ENCODE data around the gene POLE.

The POLE gene

GRCh38 chr12:132583736-132584135 lies 103.4 kb downstream of the POLE start:
- TF ChIP-seq TAF1 (IDR thresholded peaks at IDR 0.05; ENCODE audit: borderline replicate concordance, low read depth, low read length) = no peak
- TF ChIP-seq POLR2A (IDR thresholded peaks at IDR 0.05; ENCODE audit: low read depth, low read length) = no peak
- no peak for TF ChIP-seq POLR2AphosphoS5 (IDR thresholded peaks at IDR 0.05; ENCODE audit: low read depth, low read length)
- FAIRE-seq = no peak
- no peak for DNase-seq (ENCODE audit: insufficient read length)

DNA sequence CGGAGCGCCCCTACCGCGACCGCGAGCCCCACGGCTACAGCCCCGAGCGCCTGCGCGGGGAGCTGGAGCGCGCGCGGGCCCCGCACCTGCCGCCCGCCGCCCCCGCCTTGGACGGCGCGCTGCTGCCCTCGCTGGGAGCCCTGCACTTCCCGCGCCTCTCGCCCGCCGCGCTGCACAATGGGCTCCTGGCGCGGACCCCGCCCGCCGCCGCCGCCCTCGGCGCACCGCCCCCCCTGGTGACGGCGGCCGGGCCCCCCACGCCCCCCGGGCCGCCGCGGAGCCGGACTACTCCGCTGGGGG lies 103.8 kb downstream of the POLE start:
- TF ChIP-seq POLR2A (IDR thresholded peaks at IDR 0.05; ENCODE audit: low read depth, low read length) (no peak), POLR2AphosphoS5 (IDR thresholded peaks at IDR 0.05; ENCODE audit: low read depth, low read length) (no peak), TAF1 (IDR thresholded peaks at IDR 0.05; ENCODE audit: borderline replicate concordance, low read depth, low read length) (no peak)
- no peak for FAIRE-seq

GRCh38 chr12:132582582-132583410 lies 104.3 kb downstream of the POLE start:
- DNase-seq (ENCODE audit: insufficient read length) = no peak
- FAIRE-seq = no peak
- TF ChIP-seq POLR2A (IDR thresholded peaks at IDR 0.05; ENCODE audit: low read depth, low read length) (no peak), TAF1 (IDR thresholded peaks at IDR 0.05; ENCODE audit: borderline replicate concordance, low read depth, low read length) (no peak), POLR2AphosphoS5 (IDR thresholded peaks at IDR 0.05; ENCODE audit: low read depth, low read length) (no peak)

More for the DNA sequence above, 103.8 kb downstream of the POLE start:
- DNase-seq (ENCODE audit: insufficient read length) = no peak

DNA sequence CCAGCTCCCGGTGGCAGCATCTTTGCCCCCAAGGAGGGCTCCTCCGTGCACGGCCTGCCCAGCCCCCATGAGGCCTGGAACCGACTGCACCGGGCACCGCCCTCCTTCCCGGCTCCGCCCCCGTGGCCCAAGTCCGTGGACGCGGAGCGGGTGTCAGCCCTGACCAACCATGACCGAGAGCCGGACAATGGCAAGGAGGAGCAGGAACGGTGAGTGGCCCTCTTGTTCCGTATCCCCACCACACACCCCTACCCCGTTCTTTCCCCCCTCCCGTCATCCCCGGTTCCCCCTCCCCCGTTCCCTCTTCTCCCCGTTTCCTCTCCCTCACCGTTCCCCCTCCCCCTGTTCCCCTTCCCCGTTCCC lies 105.1 kb downstream of the POLE start:
- DNase-seq (ENCODE audit: insufficient read length) (no peak), FAIRE-seq (no peak)
- no peak for TF ChIP-seq POLR2A (IDR thresholded peaks at IDR 0.05; ENCODE audit: low read depth, low read length)
- no peak for TF ChIP-seq TAF1 (IDR thresholded peaks at IDR 0.05; ENCODE audit: borderline replicate concordance, low read depth, low read length)
- no peak for TF ChIP-seq POLR2AphosphoS5 (IDR thresholded peaks at IDR 0.05; ENCODE audit: low read depth, low read length)

DNA sequence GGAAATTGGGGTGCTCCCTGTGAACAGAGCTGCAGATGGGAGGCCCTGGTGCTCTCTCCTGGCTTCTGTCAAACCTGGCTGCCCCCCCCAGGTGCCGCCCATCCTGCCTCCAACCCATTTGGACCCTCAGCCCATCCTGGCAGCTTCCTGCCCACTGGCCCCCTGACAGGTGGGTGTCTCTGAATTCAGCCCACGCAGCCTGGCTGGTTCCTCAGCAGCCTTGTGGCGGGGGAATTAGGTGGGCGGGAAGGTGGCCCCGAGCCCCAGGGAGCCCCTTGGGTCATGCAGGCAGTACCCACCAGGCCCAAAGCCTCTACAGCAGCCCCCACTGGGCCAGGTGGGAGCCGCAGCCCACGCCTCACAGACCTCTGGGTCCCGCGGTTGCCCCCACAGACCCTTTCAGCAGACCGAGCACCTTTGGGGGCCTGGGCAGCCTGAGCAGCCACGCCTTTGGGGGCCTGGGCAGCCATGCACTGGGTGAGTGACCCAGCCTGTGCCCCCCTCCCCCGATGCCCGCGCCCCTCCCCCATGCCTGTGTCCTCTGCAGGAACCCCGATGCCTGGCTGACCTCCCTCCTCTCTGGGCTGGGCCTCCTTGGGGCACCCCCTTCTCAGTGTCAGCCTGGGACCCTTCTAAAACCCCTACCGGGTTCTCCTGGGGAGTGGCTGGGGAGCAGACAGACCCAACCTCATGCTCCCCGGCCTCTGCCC lies 105.6 kb downstream of the POLE start:
- FAIRE-seq = no peak
- DNase-seq (ENCODE audit: insufficient read length) = no peak
- TF ChIP-seq POLR2AphosphoS5 (IDR thresholded peaks at IDR 0.05; ENCODE audit: low read depth, low read length) (no peak), TAF1 (IDR thresholded peaks at IDR 0.05; ENCODE audit: borderline replicate concordance, low read depth, low read length) (no peak), POLR2A (IDR thresholded peaks at IDR 0.05; ENCODE audit: low read depth, low read length) (no peak)

DNA sequence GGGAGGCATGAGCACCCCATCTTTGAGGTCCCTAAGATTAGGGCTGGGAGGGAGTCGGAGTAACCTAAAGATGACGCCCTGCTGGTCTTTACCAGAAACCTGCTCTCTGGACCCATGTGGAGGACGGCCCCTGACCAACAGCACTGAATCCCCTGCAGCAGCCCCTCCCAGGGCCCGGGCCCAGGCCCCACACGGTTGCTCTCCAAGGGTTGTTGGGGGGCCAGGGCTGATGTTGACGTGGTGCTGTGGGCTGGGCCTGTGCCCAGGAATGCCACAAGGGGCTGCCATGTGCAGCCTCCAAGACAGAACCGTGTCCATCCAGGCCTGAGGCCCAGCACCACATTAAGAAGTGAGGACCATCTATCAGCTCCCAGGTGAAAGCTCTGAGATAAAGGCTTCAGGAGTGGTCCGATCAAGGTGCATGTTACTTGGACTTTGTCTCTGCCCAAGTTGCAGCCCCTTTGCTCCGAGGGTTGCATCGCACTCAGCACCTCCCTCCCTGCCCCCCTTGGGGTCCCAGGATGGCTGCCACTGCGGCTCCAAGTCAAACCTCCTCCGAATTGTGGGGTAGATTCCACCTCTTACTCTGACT lies 106.3 kb downstream of the POLE start:
- TF ChIP-seq POLR2A (IDR thresholded peaks at IDR 0.05; ENCODE audit: low read depth, low read length) (no peak), TAF1 (IDR thresholded peaks at IDR 0.05; ENCODE audit: borderline replicate concordance, low read depth, low read length) (no peak), POLR2AphosphoS5 (IDR thresholded peaks at IDR 0.05; ENCODE audit: low read depth, low read length) (no peak)
- FAIRE-seq = no peak
- DNase-seq (ENCODE audit: insufficient read length) = no peak

DNA sequence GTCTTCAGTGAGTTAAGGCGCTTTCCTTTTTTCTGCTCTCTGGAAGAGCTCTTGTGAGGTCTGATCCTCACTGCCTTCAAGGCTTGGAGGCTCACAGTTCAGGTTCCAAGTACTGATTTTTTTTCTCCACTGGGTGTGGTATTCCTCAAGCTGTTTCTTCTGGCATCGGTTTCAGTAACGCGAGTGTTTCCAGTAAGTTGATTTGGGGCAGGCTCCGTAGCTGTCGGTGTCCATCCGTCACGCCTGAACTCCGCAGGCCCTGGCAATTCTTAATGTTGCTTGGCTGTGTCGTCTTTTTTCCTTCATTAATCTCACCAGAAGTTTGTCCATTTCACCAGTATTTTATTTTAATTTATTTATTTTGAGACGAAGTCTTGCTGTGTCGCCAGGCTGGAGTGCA lies 107.4 kb downstream of the POLE start:
- DNase-seq (ENCODE audit: insufficient read length) (no peak), FAIRE-seq (no peak)
- TF ChIP-seq POLR2AphosphoS5 (IDR thresholded peaks at IDR 0.05; ENCODE audit: low read depth, low read length) (no peak), POLR2A (IDR thresholded peaks at IDR 0.05; ENCODE audit: low read depth, low read length) (no peak), TAF1 (IDR thresholded peaks at IDR 0.05; ENCODE audit: borderline replicate concordance, low read depth, low read length) (no peak)

GRCh38 chr12:132578826-132579225 lies 108.3 kb downstream of the POLE start:
- TF ChIP-seq POLR2A (IDR thresholded peaks at IDR 0.05; ENCODE audit: low read depth, low read length) = no peak
- no peak for TF ChIP-seq TAF1 (IDR thresholded peaks at IDR 0.05; ENCODE audit: borderline replicate concordance, low read depth, low read length)
- no peak for TF ChIP-seq POLR2AphosphoS5 (IDR thresholded peaks at IDR 0.05; ENCODE audit: low read depth, low read length)
- FAIRE-seq (no peak), DNase-seq (ENCODE audit: insufficient read length) (no peak)

DNA sequence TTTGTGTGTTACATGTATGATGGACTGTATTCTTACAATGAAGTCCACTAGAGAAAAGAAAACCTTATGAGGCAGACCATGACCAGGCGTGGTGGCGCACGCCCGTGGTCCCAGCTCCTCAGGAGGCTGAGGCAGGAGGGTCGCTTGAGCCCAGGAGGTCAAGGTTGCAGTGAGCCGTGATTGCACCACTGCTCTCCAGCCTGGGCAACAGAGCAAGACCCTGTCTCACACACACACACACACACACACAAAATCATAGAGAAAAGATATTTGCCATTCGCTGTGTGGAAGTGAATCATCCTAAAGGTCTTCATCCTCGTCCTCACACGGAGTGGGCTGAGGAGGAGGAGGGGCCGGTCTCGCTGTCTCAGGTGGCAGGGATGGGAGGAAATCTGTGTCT lies 109.0 kb downstream of the POLE start:
- DNase-seq (ENCODE audit: insufficient read length) = no peak
- FAIRE-seq = no peak
- no peak for TF ChIP-seq POLR2A (IDR thresholded peaks at IDR 0.05; ENCODE audit: low read depth, low read length)
- TF ChIP-seq TAF1 (IDR thresholded peaks at IDR 0.05; ENCODE audit: borderline replicate concordance, low read depth, low read length) = no peak
- TF ChIP-seq POLR2AphosphoS5 (IDR thresholded peaks at IDR 0.05; ENCODE audit: low read depth, low read length) = no peak

GRCh38 chr12:132577191-132577920 lies 109.8 kb downstream of the POLE start:
- no peak for FAIRE-seq
- no peak for TF ChIP-seq TAF1 (IDR thresholded peaks at IDR 0.05; ENCODE audit: borderline replicate concordance, low read depth, low read length)
- TF ChIP-seq POLR2AphosphoS5 (IDR thresholded peaks at IDR 0.05; ENCODE audit: low read depth, low read length) = no peak
- TF ChIP-seq POLR2A (IDR thresholded peaks at IDR 0.05; ENCODE audit: low read depth, low read length) = no peak
- no peak for DNase-seq (ENCODE audit: insufficient read length)

- DNase-seq (ENCODE audit: insufficient read length) = no peak
- TF ChIP-seq TAF1 (IDR thresholded peaks at IDR 0.05; ENCODE audit: borderline replicate concordance, low read depth, low read length) (no peak), POLR2AphosphoS5 (IDR thresholded peaks at IDR 0.05; ENCODE audit: low read depth, low read length) (no peak), POLR2A (IDR thresholded peaks at IDR 0.05; ENCODE audit: low read depth, low read length) (no peak)
- FAIRE-seq = no peak
Observed at GRCh38 chr12:132576701-132577100, 110.4 kb downstream of the POLE start.
